Suprapubic skin (tissue), 4 donors: Measurements from ENCODE around the gene ADAMTS8.

ENCODE experiments used
- EP300 ChIP-seq: sonication (generic); formaldehyde crosslinking; IDR thresholded peaks from one replicate; pipeline ENCODE4 v1.6.1; 2017; ENCODE audit warnings: antibody characterized with exemption
- POLR2AphosphoS5 ChIP-seq, 3 donors: sonication (generic); formaldehyde crosslinking; IDR thresholded peaks; one replicate each; pipeline ENCODE4 v1.6.1; 2017; ENCODE audit warnings: antibody characterized with exemption in 3 of 3

DNA sequence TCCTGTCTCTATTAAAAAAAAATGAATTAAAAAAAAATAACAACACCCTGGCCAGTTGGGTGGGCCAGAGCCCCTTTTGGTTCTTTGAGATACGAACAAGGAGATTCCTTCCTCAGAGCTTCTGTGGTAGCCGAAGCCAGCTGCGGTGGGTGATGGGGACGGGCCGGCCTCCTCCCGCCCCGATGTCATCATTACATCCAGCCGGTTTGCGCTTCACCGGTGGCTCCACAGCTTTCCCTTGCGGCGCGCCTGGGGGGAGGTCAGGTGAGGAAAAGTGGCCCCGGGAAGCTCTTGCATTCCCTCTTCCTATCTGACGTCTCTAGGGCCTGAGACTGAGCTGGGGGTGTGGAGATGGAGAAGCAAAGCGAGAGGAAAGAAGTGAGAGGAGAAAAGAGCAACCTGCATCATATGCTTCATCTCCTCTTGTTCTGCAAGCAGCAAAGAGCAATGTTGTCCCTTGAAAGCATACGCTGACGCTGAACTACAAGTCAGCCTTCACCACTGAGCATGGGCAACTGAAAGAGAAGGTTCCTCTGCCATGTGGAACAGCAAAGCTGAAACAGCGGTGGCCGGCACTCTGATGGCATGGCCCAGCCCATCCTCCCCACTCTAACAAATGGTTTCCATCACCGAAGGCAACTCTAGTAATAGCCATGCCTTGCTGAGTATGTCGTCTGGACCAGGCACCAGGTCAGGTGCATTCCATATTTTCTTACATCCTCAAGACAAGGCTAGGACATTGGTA is 6.0 kb downstream of the ADAMTS8 start:
- TF ChIP-seq EP300 = no peak
- TF ChIP-seq POLR2AphosphoS5 (IDR thresholded peaks at IDR 0.05) = no peak
